NCI-H2227 treated with DMSO at 0.1 percent for 48 hours (cell line): ENCODE measurements around the gene SNAI3.
"Not testable (repeated sequence)": the region's sequence is repeated elsewhere in the genome, so short reads cannot be mapped to it uniquely, and the experiment has no call there.

Source experiments
- DNase-seq: peaks from one replicate; lab custom pipeline; 2025; lab: John Stamatoyannopoulos, UW

The SNAI3 gene

DNA sequence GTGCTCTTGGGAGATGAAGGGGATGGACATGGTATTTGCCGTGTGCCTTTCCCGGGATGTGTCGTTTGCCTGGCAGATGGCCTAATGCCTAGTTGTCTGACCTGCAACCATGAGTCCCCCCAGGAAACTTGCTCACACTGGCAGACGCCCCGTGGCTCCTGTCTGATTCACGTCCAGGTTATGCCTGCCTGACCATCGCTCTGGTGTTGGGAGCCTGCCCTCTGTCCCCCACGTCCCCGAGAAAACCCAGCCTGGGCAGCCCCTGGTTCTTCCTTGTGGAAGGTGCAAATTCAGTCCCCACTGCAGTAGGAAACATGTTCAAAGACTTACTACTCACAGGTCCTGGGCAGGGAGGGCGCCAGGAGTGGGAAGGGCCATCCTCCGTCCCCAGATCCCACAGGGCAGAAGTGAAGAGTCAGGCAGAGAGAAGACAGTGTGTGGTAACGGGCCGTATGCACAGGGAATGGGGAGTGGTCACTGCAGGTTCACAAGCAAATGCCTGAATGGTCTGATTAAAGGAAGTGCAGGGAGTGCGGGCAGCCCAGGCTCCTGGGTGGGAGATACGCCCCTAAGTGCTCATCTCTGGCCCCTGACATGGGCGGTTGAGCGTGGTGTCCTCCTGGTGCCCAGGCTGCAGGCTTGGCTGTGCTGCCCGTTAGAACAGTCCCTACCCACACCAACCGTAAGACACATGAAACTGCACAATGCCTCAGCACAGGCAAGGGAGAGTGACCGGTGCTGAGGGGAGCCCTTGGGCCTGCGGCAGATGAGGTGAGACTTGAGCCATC lies 4.2 kb upstream of the SNAI3 start:
- DNase-seq, result no peak

DNA sequence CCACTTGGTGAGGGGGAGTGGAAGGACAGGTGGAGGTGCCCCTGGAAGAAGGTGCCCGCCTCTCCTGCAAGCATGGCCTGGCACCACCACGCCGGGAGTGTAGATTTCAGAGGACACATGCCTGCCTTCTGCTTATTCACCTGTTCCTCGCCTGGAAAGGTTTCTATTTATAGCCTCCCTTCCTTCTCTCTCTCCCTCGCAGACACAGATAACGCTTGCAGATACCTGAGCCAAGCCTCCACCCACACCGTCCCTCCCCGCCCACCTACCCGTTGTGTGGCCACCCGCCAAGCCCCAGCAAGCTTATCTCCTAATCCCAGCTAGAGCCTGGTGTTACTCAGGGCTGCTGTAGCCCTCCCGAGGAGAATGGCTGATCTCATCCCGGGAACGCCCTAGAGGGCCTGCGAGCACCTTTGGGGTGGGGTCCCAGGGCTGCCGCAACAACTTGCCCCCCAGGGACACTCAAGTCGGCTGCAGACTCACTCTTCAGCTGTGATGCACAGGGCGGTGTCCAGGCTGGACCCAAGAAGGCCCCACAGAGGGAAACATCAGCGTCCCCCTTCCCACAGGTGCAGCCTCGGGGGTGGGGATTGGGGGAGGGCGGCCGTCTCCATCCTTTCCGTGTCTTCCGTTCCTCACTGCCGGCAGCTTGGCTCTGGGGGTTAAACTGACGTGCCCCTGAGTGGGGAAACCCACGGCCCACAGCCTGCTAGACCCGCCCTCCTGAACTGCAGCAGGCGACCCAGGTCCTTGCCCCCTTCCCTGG lies 1.9 kb upstream of the SNAI3 start:
- DNase-seq, result no peak

DNA sequence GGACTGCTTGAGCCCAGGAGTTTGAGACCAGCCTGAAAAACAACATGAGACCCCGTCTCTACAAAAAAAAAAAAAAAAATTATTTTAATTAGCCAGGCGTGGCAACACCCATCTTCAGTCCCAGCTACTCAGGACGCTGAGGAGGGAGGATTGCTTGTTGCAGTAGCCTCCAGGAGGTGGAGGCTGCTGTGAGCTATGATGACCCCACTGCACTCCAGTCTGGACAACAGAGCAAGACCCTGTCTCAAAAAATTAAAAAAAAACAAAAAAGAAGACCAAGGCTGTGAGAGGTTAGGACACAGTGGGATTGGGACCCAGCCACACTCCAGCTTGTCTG lies 1.3 kb upstream of the SNAI3 start:
- no peak for DNase-seq

DNA sequence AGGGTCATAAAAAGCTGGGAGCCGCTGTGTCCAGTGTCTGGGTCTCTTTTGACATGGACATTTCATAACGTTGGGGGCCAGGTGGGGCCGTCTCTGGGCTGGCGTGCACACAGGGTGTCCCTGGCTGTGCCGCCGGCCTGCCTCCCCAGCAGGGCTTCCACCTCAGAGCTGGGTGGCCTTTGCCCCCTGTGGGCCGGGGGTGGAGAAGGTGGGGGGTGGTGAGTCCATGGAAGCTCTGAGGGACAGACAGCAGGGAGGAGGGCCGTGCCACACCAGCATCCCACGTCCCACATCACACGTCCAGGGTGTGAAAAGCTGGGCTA lies 908 bp upstream of the SNAI3 start:
- no peak for DNase-seq

DNA sequence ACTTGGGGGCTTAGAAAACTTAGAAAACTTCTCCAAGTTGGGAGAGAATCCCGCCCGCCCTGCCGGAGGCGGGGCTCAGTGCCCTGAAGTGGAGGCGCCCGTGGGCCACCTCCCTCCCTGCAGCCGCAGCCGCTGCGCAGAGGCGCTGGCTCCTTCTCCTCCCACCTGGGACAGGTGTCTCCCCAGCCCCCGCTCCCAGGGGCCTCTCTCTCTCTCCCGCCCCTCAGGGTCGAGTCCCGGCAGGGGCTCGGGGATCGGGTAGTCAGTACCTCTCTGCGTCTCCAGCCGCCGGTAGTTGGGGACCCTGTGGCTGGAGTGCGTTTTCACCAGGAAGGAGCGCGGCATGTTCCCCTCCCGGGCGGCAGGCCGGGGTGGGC lies 257 bp downstream of the SNAI3 start:
- no peak for DNase-seq

DNA sequence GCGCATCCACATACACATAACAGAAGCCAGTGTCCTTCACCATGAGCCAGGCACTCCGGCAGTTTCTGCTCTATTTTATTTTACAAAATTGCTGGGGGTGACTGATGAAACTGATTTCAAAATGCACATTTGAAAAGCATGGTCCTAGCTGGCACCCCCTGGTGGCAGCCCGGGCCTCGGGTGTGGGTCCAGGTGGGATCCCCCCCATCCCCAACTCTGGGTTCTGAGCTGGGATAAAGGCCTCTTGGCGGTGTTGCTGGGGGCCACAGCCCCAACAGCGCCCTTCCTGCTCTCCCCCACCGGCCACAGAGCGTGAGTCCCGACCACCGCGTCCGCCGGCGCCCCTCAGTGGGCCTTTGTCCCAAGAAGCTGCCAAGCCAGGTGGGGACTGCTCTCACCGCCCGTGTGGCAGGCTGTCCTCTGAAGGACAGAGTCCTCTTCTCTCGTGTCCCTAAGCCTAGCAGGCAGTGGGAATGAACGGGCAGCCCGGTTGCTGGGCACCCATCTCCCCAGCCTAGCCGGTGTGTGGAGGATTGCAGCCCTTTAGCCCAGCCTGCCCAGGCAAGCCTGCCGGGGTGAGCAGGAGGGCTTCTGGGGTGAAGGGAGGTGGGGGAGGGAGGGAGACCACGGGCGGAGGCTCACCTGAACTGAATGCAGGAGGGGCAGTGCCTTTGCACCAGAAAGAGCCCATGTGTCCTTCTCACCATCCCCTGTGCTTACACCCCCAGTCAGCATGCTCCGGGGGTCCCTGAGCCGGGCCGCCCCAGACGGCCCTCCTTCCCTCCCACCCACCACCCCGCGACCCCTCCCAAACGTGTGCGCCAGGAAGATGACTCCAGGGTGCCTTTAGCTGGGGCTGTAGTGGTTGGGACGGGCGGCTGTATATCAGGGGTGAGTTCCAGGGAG lies 898 bp downstream of the SNAI3 start:
- DNase-seq, result no peak

DNA sequence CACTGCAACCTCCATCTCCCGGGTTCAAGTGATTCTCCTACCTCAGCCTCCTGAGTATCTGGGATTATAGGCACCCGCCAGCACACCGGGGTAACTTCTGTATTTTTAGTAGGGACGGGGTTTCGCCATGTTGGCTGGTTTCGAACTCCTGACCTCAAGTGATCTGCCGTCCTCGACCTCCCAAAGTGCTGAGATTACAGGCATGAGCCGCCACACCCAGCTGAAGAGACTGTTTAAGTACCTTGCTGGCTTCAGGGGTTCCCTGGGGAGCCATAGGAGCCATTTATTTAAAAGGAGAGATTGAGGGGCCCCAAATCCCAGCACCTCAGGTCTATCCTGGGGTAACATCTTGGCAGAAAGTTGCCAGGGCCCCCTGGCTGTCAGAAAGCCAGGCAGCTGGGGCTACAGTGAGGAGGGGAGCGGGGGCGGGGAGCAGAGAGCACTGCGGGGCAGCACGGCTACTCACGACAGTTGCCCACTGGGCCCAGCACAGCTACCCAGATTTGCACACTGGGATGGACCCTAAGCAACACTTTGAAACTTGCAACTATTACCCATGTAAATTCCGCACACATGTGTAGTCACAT lies 1.6 kb downstream of the SNAI3 start:
- DNase-seq, result no peak

DNA sequence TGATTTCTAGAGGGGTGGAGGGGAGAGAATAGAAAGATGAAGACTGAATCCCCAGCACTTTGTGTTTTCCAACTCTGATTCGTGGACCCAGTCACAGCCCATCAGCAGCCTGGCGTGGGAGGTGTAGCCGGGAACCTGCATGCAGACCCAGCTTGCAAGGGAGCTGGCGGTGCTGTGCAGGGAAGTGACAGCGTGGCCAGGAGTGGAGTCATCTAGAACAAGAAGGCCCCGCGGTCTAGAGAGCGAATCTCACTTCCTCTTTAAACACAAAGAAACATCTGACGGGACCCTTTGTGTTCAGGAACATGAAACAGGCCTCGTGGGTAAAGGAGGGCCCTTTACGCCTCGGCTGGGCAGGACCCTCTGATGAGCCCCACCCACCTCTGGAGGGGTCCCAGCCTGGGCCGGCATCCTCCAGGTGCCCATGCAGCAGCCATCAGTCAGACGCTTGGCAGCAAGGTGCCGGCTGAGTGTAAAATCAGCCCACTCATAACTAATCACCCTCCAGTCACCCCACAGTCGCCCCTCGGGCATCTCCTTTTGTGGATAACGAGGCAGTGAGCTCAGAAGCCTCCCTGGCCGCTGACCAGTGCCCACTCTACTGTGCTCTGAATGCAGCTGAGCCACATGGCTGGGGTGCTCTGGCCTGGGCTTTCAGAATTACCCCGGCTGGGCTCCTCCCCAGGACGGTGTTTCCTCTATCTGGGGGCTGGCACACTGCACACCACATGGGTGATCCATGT lies 4.4 kb downstream of the SNAI3 start:
- DNase-seq, result no peak

DNA sequence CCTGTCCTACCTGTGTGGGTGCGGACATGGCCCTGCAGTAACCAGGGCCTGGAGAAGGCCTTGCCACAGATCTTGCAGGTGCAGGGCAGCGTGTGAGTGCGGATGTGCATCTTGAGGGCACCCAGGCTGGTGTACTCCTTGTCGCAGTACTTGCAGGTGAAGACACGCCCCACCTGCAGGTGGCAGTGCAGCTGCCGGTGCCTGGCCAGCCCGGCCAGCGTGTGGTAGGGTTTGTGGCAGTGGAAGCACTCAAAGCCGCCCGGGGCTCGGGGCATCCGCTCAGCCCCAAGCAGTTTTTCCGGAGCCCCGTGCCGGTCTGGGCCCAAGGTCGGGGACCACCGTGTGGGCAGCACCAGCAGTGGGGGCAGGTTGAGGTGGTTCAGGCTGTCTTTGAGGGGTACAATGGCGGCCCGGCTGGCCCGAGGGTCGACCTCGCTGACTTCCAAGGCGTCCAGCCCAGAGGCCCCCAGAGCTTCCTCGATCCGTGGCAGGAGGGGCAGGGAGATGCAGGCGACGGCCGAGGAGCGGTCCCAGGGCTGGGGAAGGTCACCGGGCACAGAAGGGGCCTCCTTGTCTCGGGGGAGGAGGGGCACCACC lies 5.1 kb downstream of the SNAI3 start:
- no peak for DNase-seq

DNA sequence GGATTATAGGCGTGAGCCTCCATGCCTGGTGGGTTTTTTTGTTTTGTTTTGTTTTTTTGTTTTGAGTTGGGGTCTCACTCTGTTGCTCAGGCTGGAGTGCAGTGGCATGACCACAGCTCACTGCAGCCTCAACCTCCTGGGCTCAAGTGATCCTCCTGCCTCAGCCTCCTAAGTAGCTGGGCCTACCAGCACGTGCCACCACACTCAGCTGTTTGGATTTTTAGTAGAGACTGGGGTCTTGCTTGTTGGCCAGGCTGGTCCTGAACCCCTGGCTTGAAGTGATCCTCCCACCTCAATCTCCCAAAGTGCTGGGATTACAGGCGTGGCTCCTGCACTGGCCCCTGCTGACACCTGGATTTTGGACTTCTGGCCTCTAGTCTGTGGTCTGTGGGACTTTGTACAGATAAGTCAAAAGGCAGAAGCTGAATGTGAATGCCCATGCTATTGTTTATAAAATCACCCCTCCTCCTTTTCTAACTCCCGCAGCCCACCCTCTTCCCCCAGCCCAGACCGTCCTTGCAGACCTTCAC lies 5.7 kb downstream of the SNAI3 start:
- no peak for DNase-seq

DNA sequence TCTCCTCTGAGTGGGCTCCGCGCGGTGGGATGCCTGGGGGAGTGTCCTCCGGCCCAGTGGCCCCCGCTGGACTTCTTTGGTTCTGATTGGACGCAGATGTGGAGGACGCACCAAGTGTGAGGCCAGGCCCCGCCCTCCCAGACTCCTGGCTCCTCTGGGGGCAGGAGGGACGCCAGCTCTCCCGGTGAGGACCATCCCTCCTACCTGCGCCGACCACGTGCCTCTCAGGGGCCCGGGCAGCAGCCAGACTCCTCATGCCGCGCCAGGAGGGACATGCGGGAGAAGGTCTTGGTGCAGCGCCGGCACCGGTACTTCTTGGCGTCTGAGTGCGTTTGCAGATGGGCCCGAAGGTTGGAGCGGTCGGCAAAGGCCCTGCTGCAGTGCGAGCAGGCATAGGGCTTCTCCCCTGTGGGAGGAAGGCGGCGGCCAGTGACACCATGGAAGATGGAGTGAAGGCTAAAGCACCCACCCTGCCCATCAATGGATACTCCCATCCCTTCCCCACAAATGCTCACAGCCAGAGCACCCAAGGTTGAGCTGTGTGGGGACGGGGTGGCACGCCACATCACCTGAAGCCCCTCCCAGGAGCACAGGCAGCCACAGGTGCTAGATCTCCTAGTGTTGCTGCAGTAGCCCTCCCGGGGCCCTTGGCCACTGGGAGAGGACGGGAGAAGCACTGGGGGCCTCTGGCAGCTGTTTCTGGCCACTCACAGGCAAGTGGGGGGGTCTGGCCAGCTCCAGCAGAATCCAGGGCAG lies 7.9 kb downstream of the SNAI3 start:
- no peak for DNase-seq

DNA sequence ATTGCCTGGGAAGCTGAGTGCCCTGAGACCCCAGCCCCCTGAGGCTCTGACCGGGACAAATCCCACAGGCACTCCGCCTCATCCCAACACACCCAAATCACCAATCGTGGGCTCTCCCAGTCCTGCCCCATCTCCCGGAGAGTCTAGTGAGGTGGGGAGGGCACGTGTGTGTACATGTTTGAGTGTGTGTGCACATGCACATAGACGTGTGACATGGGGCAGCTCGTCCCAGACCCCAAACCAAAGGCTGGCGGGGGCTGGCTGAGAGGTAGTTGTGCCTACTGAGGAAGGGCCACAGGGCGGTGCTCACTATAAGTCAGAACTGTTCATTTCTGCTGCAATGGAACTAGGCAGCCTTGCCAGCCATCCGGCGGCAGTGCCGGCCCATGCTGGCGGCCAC lies 8.6 kb downstream of the SNAI3 start:
- DNase-seq, result no peak

DNA sequence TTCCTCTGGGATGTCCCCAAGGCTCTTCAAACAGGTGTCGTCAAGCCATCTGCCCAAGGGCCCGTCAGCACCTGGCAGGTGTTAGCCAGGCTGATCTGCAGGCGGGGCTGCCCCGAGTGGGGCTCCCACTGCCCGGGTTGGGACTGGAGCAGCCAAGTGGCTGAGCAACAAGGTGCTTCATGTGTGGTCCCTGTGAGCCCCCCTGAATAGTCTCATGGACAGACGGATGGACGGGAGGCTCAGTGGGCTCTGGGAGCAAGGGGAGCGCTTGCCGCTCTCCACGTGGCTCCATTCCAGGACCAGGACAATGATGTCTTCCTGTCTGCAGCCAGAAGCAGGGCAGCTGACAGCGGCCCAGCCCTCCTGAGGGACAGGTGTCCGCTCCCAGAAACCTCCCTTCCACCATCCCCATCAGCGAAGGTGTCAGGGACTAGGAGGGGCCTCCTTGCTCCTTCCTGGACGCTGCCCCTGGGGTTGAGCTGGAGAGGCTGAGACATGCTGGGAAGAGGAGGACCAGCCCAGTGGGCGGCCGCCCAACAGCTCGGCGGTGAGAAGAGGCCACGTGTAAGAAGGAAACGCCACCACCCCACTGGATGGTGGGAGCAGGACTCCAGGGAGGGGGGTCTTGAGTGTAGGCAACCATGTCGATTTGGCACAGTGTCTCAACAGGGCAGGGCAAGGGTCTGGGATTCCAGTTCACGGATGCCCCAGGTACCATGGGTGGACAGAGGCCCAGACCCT lies 9.6 kb downstream of the SNAI3 start:
- no peak for DNase-seq

DNA sequence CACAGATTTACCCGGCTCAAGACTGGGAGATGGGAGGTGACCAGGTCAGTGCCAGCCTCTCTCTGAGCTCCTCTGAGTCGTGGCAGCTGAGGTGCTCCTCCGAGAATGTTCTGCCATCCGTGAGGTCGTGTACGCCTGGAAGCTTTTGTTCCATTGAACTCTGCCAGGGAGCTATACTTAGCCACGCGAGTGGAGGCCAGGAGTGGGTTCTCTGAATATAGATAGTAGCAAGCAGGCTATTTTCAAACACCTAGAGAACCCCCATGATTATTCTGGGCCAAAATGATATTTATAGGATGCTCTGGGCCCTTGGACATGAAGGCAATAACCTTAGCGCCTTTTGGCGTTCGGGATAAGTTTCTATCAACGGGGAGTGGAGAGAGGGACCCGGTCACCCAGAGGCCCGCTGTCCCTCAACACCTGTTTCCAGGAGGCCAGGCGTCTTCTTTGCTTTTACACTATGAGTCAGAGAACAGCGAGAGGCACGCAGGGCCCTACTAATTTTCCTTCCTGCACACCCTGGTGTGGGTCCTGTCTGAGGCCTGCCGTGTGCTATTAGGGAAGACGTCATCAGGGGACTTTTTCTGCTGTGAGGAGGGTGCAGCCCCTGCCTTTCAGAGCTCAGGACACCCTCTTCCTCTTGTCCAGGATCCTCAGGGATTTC lies 12.5 kb downstream of the SNAI3 start:
- DNase-seq, result no peak

DNA sequence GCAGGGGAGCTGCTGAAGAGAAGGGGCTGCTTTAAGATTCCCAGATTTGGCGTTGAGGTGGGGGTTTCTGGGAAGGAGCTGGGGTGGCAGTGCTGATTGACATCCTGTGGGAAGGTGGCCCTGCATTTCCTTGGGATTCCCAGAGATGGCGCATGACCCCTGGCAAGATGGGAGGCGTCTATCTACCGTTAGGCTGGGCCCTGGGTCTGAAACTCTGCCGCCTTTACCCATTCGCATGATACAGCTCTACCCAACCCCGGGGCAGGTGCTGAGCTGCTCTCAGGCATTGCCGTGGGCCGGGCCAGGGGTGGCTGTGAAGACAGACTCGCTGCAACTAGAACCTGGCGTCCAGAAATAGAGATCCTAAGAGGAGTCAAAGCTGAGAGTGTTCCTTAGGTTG lies 13.5 kb downstream of the SNAI3 start:
- no peak for DNase-seq

DNA sequence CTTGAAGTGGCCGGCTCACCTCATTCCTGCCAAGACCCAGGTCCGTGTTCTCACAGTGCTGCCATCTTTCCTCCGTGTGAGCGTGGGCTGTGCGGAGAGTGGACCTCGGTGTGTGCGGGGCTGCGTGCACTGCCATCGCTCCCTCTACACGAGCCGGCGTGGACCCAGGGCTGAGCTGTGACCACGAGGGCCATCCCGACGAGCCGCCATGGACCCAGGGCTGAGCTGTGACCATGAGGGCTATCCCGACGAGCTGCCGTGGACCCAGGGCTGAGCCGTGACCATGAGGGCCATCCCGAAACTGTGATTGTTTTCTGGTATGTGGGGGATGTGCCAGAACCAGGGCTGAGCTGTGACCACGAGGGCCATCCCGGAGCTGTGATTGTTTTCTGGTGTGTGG lies 14.5 kb downstream of the SNAI3 start:
- no peak for DNase-seq

DNA sequence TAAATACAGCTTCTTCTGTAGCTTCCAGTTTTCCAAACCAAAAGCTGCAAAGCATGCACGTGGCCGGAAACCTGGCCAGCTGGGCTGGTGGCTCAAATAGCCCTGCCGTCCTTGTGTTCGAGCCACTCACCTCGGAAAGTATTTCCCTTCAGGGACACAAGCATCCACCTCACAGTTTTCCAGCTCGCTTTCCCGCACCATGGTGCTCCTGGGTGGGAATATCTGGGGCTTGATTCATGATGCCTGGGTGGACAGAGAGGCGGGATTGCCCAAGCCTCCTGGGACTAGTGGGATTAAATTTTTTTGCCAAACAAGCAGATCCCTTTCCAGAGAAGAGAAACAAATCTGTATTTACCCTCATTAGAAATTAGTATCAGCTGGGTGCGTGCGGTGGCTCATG lies 16.3 kb downstream of the SNAI3 start:
- no peak for DNase-seq

DNA sequence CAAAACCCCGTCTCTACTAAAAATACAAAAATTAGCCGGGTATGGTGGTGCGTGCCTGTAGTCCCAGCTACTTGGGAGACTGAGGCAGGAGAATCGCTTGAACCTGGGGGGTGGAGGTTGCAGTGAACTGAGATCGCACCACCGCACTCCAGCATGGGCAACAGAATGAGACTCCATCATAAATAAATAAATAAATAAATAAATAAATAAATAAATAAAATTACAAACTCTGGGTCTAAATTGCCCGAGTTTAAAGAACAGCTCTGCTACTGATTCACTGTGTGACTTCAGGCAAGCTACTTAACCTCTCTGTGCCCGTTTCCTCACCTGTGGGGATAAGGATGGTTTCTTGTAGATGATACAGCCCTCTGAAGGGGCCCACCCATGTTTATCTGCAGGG lies 16.8 kb downstream of the SNAI3 start:
- not testable (repeated sequence) for DNase-seq

DNA sequence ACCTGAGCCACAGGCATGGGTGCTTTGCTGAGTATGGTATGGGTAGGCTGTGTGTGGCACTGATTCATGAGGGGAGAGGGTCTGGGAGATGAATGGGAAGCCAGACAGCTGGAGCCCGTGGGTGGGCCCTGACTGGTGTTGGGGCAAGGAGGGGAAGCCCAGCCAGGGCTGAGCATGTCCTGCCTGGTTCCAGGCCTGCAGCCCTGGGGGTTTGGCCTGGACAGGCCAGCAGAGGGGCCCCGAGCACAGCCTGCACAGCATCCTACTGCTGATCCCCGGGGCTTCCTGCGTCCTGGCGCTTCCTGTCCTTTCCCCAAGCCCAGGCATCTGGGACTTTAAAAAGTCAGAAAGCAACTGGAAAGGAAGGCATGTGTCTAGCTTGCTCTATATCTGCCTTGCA lies 18.8 kb downstream of the SNAI3 start:
- no peak for DNase-seq
